Daoy (cell line): ENCODE measurements around the gene RAB11B. TPM values are rescaled to one million over a fixed set of nuclear protein-coding genes. Genes with fewer than 3 reads are reported as not detected.
"Not testable (repeated sequence)": the region's sequence is repeated elsewhere in the genome, so short reads cannot be mapped to it uniquely, and the experiment has no call there.

Experiments used
- DNase-seq: peaks from one replicate; pipeline ENCODE4 v3.0.0-alpha.2; 2015; ENCODE audit warnings: low read depth
- total RNA-seq: library from RNA; depleted of rRNA; stranded (reverse); fragments of >200 nt; shearing (Covaris generic); gene quantifications from 2 replicates; pipeline ENCODE4 v1.2.3, GENCODE V29; 2014; rRNA removed

The RAB11B gene
- total RNA-seq = 3.5 and 9.0 TPM in 2 replicates

- peak; percentile 100 for DNase-seq
Measured at GRCh38 chr19:8389891-8390616, at the start of gene RAB11B. Gene RAB11B (plus strand): TSS chr19:8390360. CDS start chr19:8390417, 57 bp downstream.

DNA sequence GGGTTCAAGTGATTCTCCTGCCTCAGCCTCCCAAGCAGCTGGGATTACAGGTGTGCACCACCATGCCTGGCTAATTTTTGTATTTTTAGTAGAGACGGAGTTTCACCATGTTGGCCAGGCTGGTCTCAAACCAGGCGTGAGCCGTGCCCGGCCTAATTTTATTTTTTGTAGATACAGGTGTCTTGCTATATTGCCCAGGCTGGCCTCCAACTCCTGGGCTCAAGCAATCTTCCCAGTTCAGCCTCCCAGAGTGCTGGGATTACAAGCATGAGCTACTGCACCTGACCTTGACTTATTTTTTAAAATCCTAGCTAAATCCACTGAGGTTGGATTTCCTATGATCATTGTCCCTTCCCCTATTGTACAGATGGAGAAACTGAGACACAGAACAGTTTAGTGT is 48.7 kb upstream of the RAB11B start:
- DNase-seq = not testable (repeated sequence)

DNA sequence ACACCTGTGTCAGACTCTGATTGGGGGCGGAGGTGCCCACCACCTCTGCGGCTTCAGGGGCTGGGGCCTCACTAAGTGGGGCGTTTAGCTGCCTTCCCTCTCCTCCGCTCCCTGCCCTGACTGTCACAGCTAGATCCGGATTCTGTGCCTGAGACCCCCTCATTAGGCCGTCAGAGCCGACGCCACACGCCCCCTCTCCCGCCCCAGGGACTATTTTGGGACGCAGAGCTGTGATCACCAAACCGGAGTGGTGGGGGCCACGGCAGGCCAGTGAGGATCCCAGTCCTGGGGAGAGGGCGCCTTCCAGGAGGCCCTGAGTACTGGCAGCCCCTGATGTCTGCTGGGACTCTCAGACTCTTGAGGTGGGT is 47.9 kb upstream of the RAB11B start:
- DNase-seq = no peak

DNA sequence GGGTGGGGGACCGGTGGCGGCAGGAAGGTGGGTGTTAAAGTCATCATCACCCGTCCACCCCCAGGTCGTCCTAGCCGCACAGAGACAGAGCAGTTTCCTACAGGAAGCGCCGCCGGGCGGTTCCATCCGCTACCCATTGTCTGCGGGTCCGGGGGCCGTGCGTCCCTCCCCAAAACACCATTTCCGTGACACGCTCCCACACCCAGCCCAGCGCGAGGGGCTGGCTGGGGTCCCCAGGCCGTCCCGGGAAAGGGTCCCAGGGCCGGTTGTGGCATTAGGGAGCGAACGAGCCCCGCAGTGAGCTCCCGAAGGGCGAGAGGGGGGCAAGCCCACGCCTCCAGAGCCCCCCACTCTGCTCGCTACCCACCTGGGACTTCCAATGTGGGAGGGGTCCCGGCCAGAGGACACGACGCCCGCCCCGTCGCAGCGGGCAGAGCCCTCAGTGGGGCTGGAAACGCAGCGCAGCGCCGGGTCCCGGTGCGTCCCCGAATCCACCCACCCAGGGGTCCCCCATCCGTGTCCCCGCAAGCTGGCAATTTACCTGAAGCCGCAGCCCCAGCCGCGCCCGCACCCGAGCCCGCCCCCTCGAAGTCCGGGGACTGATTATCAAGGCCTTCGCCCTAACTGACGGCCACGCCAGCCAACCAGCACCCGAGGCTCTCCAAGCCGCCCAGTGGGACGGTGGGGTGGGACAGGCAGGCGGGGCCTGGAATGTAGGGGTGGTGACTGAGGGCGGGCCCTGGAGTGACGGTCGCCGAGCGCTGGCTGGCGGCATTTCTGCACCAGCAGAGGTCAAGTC is 47.3 kb upstream of the RAB11B start, which contains the start of gene KANK3:
TSS of gene KANK3 (minus strand) at position 579 of the 799 bp plus-strand sequence. CDS start 5,434 bp downstream, outside the sequence.
- peak; percentile 98 for DNase-seq

DNA sequence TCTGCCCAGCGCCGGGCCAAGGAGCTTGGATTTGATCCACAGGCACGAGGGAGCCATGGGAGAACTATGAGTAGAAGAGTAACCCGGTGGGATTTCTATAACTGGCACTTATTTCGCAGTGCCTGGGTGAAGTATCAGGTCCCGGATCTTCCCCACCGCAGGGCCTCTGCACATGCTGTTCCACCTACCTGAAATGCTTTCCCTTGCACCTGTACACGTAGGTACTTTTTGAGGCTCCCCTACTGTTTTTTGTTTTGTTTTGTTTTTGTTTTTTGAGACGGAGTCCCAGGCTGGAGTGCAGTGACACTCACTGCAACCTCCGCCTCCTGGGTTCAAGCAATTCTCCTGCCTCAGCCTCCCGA is 46.7 kb upstream of the RAB11B start:
- DNase-seq = no peak

DNA sequence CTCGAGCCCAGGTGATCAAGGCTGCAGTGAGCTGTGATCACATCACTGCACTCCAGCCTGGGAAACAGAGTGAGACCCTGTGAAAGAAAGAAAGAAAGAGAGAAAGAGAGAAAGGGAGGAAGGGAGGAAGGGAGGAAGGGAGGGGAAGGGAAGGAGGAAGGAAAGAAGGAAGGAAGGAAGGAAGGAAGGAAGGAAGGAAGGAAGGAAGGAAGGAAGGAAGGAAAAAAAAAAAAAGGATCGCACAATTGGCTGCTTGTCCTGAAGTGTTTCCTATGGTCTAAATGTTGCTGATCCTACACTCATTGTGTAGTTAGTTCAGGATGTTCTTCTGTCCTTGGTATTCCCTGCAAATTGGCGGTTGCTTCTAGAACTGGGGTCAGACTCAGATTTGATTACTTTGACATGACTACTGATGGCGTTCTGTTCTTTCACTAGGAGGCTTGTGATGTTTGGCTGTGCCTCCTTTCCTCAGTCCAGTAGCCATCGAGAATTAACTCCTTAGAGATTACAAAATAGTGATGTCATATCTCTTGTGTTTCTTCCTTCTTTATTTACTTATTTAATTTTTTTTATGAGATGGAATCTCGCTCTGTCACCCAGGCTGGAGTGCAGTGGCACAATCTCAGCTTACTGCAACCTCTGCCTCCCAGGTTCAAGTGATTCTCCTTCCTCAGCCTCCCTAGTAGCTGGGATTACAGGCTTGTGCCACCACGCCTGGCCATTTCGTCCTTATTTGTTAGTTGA is 40.4 kb upstream of the RAB11B start:
- not testable (repeated sequence) for DNase-seq

GRCh38 chr19:8352134-8352827 is 37.9 kb upstream of the RAB11B start:
- DNase-seq = no peak

GRCh38 chr19:8352845-8353244 is 37.3 kb upstream of the RAB11B start:
- DNase-seq = not testable (repeated sequence)

DNA sequence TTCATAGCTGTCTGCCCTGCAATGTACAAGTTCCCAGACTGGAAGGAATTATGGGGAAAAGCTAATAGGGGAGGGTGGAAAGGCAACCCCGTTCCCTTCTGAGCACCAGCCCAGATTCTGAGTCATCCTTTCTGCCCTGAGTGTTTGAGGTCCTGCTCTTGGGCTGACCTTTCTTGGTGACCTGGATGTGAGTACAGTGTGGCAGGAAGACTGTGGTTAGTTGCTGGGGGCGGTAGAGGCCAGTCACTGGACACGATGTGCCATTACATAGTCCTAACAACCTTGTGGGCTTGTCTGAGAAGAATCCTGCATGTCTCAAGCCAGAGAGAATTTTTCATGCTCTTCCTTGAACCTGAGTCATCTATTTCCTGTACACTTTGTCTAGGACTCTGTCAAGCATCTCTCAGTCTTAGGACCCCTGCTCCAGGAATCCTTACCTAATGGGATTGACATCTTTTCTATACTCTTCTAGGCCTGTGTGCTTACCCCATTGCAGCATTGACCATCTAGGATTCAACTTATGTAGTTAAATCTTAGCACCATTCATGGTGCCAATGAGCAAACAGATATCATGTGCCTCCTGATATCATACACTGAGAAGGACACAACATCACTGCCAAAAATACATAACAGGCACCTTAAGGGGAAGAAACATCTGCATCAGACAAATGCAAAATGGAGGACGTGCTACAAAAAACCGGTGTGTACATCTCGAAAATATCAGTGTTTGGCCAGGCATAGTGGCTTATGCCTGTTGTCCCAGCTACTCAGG is 34.3 kb upstream of the RAB11B start:
- peak; percentile 85 for DNase-seq

DNA sequence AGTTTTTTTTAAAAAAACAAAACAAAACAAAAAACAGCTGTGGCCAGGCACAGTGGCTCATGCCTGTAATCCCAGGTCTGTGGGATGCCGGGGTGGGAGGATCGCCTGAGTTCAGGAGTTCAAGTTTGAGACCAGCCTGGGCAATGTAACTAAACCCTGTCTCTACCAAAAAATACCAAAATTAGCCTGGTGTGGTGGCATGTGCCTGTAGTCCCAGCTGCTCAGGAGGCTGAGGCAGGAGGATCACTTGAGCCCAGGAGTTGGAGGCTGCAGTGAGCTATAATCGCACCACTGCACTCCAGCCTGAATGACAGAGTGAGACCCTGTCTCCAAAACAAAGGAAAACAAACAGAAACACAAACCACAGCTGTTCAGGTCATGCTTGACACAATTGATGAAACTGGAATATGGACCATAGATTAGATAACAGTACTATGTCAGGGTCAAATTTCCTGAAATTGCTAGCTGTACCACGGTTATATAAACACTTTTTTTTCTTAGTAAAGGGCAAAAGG is 33.1 kb upstream of the RAB11B start:
- no peak for DNase-seq

DNA sequence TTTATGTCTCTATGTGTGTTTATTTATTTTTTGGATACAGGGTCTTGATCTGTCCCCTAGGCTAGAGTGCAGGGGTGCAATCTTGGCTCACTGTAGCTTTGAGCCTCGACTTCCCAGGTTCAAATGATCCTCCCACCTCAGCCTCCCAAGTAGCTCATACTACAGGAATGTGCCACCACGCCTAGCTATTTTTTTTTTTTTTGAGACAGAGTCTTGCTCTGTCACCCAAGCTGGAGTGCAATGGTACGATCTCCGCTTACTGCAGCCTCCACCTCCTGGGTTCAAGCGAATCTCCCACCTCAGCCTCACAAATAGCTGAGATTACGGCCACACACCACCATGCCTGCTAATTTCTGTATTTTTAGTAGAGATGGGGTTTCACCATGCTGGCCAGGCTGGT is 31.2 kb upstream of the RAB11B start:
- DNase-seq = no peak

DNA sequence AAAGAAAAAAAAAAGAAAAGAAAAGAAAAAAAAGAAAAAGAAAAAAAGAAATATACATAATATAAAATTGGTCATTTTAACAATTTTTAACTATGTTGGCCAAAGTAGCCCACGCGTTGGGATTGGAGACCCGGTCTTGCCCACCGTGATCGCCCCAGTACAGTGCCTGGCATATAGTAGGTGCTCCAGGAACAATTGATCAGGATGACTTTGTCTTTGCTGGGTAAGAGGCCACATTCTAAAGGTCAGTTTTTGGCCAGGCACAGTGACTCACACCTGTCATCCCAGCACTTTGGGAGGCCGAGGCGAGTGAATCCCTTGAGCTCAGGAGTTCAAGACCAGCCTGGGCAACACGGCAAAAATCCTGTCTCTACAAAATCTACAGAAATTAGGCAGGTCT is 30.0 kb upstream of the RAB11B start:
- no peak for DNase-seq

DNA sequence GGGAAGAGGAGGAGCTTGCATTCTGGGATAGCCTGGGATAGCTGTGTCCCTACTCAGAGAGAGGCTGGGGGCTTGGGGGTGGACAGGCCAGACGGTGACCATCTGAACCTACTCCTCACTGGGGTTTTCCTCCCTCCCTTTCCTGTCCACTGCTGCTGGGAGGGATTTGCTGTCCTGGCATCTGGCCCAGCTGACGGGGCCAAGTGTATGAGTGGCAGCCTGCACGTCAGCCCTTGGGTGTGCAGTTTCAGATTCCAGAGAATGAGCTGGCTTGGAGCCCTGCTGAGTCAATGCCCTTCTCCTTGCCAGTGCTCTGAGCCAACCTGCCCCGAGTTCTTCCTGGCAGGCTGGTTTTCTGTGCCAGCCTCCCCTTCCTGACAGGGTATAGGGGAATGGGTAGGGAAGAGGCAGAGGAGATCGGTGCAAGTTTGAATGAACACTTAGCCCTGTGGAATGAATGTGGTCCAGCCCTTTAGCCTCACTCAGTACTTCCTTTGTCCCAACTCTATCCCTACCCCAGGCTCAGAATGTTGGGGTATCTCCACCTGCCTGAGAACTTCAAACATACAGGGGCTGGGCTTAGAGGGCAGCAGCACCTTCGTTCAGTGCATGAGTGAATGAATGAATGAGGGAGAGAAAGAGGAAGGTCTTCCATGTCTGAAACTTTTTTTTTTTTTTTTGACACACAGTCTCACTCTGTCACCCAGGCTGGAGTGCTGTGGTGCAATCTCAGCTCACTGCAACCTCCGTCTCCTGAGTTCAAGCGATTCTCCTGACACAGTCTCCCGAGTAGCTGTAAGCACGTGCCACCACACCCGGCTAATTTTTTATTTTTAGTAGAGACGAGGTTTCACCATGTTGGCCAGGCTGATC is 28.0 kb upstream of the RAB11B start:
- DNase-seq = peak; percentile 99

- DNase-seq = peak; percentile 68
Measured at GRCh38 chr19:8363803-8364771, 26.1 kb upstream of the RAB11B start, which contains the start of gene ANGPTL4. Gene ANGPTL4 (plus strand): TSS chr19:8364155. CDS start chr19:8364322, 167 bp downstream.

DNA sequence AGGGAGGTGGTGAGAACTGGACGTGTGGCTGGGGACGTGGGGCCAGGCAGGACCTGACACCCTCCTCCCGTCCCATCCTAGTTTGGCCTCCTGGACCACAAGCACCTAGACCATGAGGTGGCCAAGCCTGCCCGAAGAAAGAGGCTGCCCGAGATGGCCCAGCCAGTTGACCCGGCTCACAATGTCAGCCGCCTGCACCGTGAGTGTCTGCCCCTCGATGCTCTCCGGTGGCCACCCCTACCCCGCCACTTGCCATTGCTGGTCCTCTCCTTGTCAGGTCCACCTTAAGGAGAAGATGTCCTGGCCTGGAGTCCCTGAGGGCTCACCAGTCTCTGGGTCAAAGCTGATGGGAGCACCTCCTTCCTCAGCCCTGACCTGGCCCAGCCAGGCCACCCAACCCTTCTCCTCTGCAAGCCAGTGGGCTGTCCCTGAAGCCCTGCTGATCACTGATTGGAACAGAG is 24.0 kb upstream of the RAB11B start:
- no peak for DNase-seq

DNA sequence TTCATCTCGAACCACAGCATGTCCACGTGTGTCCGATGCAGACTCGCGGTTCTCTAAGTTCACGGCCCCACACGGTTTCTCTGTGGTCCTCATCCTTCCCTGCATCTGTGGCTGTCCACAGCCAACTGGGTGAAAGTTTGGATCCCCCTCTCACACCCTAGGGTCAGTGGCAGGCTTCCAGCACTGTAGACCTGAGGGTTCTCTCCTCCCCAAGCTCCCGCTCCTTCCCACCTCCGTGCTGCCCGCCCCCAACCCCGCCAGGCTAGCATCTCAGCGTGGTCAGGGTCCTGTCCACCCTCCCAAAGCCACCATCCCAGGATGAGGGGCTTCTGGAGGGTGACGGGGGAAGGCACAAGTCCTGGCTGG is 23.2 kb upstream of the RAB11B start:
- no peak for DNase-seq

DNA sequence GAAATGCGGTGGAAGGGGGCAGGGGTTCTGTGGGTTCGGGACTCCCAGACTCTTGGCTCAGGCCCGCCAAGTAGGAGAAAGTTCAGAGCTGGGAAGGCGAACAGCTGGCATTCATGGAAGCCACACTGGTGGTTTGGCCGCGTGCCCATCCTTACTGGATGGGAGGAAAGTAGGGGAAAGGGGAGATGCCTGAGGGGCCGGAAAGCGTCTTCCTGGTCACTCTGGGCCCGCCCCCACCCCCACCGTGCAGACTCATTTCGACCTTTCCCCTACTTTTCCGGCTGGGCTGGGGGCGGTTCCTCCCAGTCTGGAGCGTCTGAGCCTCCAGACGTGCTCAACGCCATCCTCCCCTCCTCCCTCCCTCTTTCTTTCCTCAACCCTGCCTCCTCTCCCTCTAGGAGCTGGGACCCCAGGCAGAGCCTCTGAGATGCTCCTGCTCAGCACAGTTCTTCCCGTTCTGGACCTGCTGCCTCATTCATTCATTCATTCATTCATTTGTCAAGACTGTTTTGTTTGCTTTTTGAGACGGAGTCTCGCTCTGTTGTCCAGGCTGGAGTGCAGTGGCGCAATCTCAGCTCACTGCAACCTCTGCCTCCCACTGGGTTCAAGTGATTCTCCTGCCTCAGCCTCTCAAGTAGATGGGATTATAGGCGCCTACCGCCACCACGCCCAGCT is 22.7 kb upstream of the RAB11B start:
- peak; percentile 99 for DNase-seq
